Activated T-helper 1 cell treated with anti-CD3 and anti-CD28 coated beads, Interleukin-2, amount 50 U/mL, for 16 hours (primary cell): Measurements from ENCODE around the gene KRABD2.
"Not testable (repeated sequence)": the region's sequence is repeated elsewhere in the genome, so short reads cannot be mapped to it uniquely, and the experiment has no call there.

Source experiments
- DNase-seq, 2 donors: peaks; one replicate each; pipeline ENCODE4 v3.0.0-alpha.2; 2020; ENCODE audit warnings: low read depth in 1 of 2, low spot score in 1 of 2

The KRABD2 gene

GRCh38 chr17:8392674-8393469 is 16.4 kb upstream of the KRABD2 start:
- DNase-seq = no peak

GRCh38 chr17:8392274-8392673 is 15.8 kb upstream of the KRABD2 start:
- no peak for DNase-seq

- DNase-seq = no peak
Observed at GRCh38 chr17:8391711-8392110, 15.2 kb upstream of the KRABD2 start.

- DNase-seq = no peak
Observed at GRCh38 chr17:8387914-8388651, 11.6 kb upstream of the KRABD2 start.

GRCh38 chr17:8386841-8387240 is 10.3 kb upstream of the KRABD2 start:
- no peak for DNase-seq

- no peak for DNase-seq
Observed at GRCh38 chr17:8384801-8385378, 8.4 kb upstream of the KRABD2 start.

- DNase-seq = peak; percentile 84 to 86
Observed at GRCh38 chr17:8383143-8383822, 6.8 kb upstream of the KRABD2 start, which contains the start of gene RPL26. TSS of gene RPL26 (minus strand) at chr17:8383193. CDS start at chr17:8382310, 883 bp downstream.

GRCh38 chr17:8382880-8383142 is 6.3 kb upstream of the KRABD2 start:
- no peak for DNase-seq

- DNase-seq = no peak
Observed at GRCh38 chr17:8382052-8382879, 5.8 kb upstream of the KRABD2 start.

GRCh38 chr17:8380049-8380448 is 3.5 kb upstream of the KRABD2 start:
- no peak for DNase-seq

- not testable (repeated sequence) for DNase-seq
Observed at GRCh38 chr17:8378117-8378516, 1.6 kb upstream of the KRABD2 start.

- DNase-seq = no peak
Observed at GRCh38 chr17:8377422-8377821, 918 bp upstream of the KRABD2 start.

- DNase-seq = no peak
Observed at GRCh38 chr17:8375738-8376259, 705 bp downstream of the KRABD2 start.

GRCh38 chr17:8373856-8374255 is 2.6 kb downstream of the KRABD2 start:
- DNase-seq = not testable (repeated sequence)

GRCh38 chr17:8372422-8372821 is 4.1 kb downstream of the KRABD2 start:
- DNase-seq = no peak

- no peak for DNase-seq
Observed at GRCh38 chr17:8371786-8372185, 4.7 kb downstream of the KRABD2 start.

GRCh38 chr17:8369944-8370343 is 6.6 kb downstream of the KRABD2 start:
- no peak for DNase-seq

- DNase-seq = no peak
Observed at GRCh38 chr17:8368193-8368592, 8.3 kb downstream of the KRABD2 start.

- no peak for DNase-seq
Observed at GRCh38 chr17:8366231-8366630, 10.3 kb downstream of the KRABD2 start.

- DNase-seq = no peak
Observed at GRCh38 chr17:8365143-8365542, 11.4 kb downstream of the KRABD2 start.
